H1 (cell line): ENCODE results near the gene SIDT1. TPM values are rescaled to one million over a fixed set of nuclear protein-coding genes. Genes with fewer than 3 reads are reported as not detected.

Experiments used
- CTCF ChIA-PET: fragments of 300-600 bp; sonication (Branson Sonifier 250); formaldehyde crosslinking; loops from one replicate; lab custom pipeline; 2021; ENCODE audit not compliant: partially characterized antibody; lab: Charles Lee
- POLR2A ChIA-PET: fragments of 300-600 bp; sonication (Branson Sonifier 250); formaldehyde crosslinking; loops from one replicate; lab custom pipeline; 2021; ENCODE audit warnings: inconsistent platforms; ENCODE audit not compliant: partially characterized antibody; lab: Charles Lee
- DNase-seq, 2 experiments: peaks; one replicate each; pipeline versions ENCODE4 v3.0.0 to v3.0.0-alpha.2; 2010 to 2022; ENCODE audit warnings: low spot score in 2 of 2, low read depth in 1 of 2, mixed read lengths in 1 of 2
- FAIRE-seq: peaks from 2 replicates; lab custom pipeline; 2011; peaks lifted over from hg19 to GRCh38; lab: Jason Lieb, UNC
- H2AFZ ChIP-seq: 2 replicates; pipeline ENCODE4 v1.8.1; 2012; ENCODE audit warnings: low read length, inconsistent platforms
- H2AK5ac ChIP-seq: 2 replicates; pipeline ENCODE4 v1.6.1; 2013; ENCODE audit warnings: low read depth, low read length
- H2BK120ac ChIP-seq: replicated peaks from 2 replicates; pipeline ENCODE3; 2013; ENCODE audit warnings: low read depth, low read length, inconsistent platforms
- H2BK12ac ChIP-seq: 2 replicates; pipeline ENCODE4 v1.6.1; 2013; ENCODE audit warnings: low read depth, low read length
- H2BK15ac ChIP-seq: 2 replicates; pipeline ENCODE4 v1.6.1; 2013; ENCODE audit warnings: low read length
- H2BK20ac ChIP-seq: 2 replicates; pipeline ENCODE4 v1.6.1; 2013; ENCODE audit warnings: low read length
- H2BK5ac ChIP-seq: 2 replicates; pipeline ENCODE4 v1.6.1; 2013; ENCODE audit warnings: low read depth, low read length
- H3K14ac ChIP-seq: 2 replicates; pipeline ENCODE4 v1.6.1; 2013; ENCODE audit warnings: inconsistent platforms; ENCODE audit not compliant: insufficient read length
- H3K18ac ChIP-seq: 2 replicates; pipeline ENCODE4 v1.6.1; 2013; ENCODE audit warnings: low read length; ENCODE audit errors: extremely low read depth
- H3K23ac ChIP-seq: 2 replicates; pipeline ENCODE4 v1.6.1; 2013; ENCODE audit warnings: inconsistent platforms; ENCODE audit not compliant: insufficient read length
- H3K23me2 ChIP-seq: 2 replicates; pipeline ENCODE4 v1.6.1; 2013; ENCODE audit warnings: low read depth, low read length
- H3K27ac ChIP-seq: 2 replicates; pipeline ENCODE4 v1.6.1; 2011; ENCODE audit warnings: low read depth, low read length, inconsistent platforms
- H3K27me3 ChIP-seq, 4 experiments: replicated peaks in 1 of 4; 1 replicate in 1 of 4; 2 replicates in 3 of 4; pipeline versions ENCODE4 v1.6.1 to v1.8.1; 2011 to 2013; ENCODE audit warnings: low read length in 3 of 4, mild to moderate bottlenecking in 3 of 4, inconsistent platforms in 2 of 4, mixed read lengths in 2 of 4, moderate library complexity in 1 of 4; ENCODE audit not compliant: control insufficient read depth in 3 of 4, insufficient read depth in 3 of 4; ENCODE audit errors: extremely low read depth in 1 of 4
- H3K36me3 ChIP-seq, 4 experiments: 2 replicates each; pipeline versions ENCODE4 v1.6.1 to v1.8.1; 2011 to 2013; ENCODE audit warnings: mild to moderate bottlenecking in 4 of 4, low read length in 3 of 4, moderate library complexity in 2 of 4, control low read depth in 1 of 4, inconsistent platforms in 1 of 4; ENCODE audit not compliant: insufficient read depth in 4 of 4, control insufficient read depth in 2 of 4
- H3K4ac ChIP-seq: replicated peaks from 2 replicates; pipeline ENCODE3; 2013; ENCODE audit warnings: low read length, low read depth, mixed read lengths, inconsistent platforms; ENCODE audit not compliant: insufficient read length
- H3K4me1 ChIP-seq, 4 experiments: replicated peaks in 1 of 4; 1 replicate in 1 of 4; 2 replicates in 3 of 4; pipeline versions ENCODE4 v1.6.1 to v1.8.1; 2011 to 2013; ENCODE audit warnings: low read length in 3 of 4, inconsistent platforms in 2 of 4, mixed read lengths in 1 of 4; ENCODE audit not compliant: insufficient read depth in 4 of 4, control insufficient read depth in 3 of 4
- H3K4me2 ChIP-seq, 2 experiments: 2 replicates each; pipeline versions ENCODE4 v1.6.1 to v1.8.1; 2011 to 2013; ENCODE audit warnings: low read depth in 2 of 2, low read length in 2 of 2, control low read depth in 1 of 2, inconsistent platforms in 1 of 2, mild to moderate bottlenecking in 1 of 2; ENCODE audit not compliant: insufficient read depth in 1 of 2
- H3K4me3 ChIP-seq, 4 experiments: fragments of 200-600, 300-600 bp in 1 of 4; sonication (generic), shearing (Covaris generic), sonication (Bioruptor Twin) in 1 of 4; 2 replicates each; pipeline versions ENCODE4 v1.5.1 to v1.8.1; 2011 to 2016; ENCODE audit warnings: low read length in 4 of 4, low read depth in 3 of 4, control low read depth in 2 of 4, inconsistent platforms in 2 of 4, mild to moderate bottlenecking in 2 of 4, mixed read lengths in 1 of 4, moderate library complexity in 1 of 4; ENCODE audit not compliant: insufficient read depth in 2 of 4; ENCODE audit errors: extremely low read depth in 1 of 4
- H3K56ac ChIP-seq: replicated peaks from 2 replicates; pipeline ENCODE3; 2013; ENCODE audit warnings: low read depth, mild to moderate bottlenecking, mixed read lengths, low read length, inconsistent platforms; ENCODE audit not compliant: insufficient read length
- H3K79me1 ChIP-seq: 2 replicates; pipeline ENCODE4 v1.6.1; 2013; ENCODE audit warnings: low read depth, low read length, control low read depth
- H3K79me2 ChIP-seq, 2 experiments: 2 replicates each; pipeline versions ENCODE4 v1.6.1 to v1.8.1; 2012 to 2013; ENCODE audit warnings: low read length in 2 of 2, mild to moderate bottlenecking in 2 of 2, inconsistent platforms in 1 of 2; ENCODE audit not compliant: insufficient read depth in 2 of 2, control insufficient read depth in 1 of 2
- H3K9ac ChIP-seq, 4 experiments: replicated peaks in 1 of 4; 1 replicate in 1 of 4; 2 replicates in 3 of 4; pipeline versions ENCODE4 v1.6.1 to v1.8.1; 2011 to 2013; ENCODE audit warnings: low read depth in 3 of 4, low read length in 3 of 4, control low read depth in 2 of 4, mild to moderate bottlenecking in 2 of 4, moderate library complexity in 2 of 4, inconsistent platforms in 1 of 4; ENCODE audit errors: extremely low read depth in 1 of 4
- H3K9me3 ChIP-seq, 2 experiments: 2 replicates each; pipeline versions ENCODE4 v1.6.1 to v1.8.1; 2012 to 2013; ENCODE audit warnings: mild to moderate bottlenecking in 2 of 2, moderate library complexity in 2 of 2, control low read depth in 1 of 2, inconsistent platforms in 1 of 2, low read depth in 1 of 2, low read length in 1 of 2, mixed read lengths in 1 of 2; ENCODE audit not compliant: insufficient read depth in 2 of 2
- H4K20me1 ChIP-seq, 2 experiments: replicated peaks in 1 of 2; 2 replicates each; pipeline versions ENCODE3 to v1.8.1; 2011 to 2013; ENCODE audit warnings: inconsistent platforms in 2 of 2, low read length in 2 of 2, mild to moderate bottlenecking in 1 of 2; ENCODE audit not compliant: insufficient read depth in 2 of 2, control insufficient read depth in 1 of 2
- H4K5ac ChIP-seq: 2 replicates; pipeline ENCODE4 v1.6.1; 2013; ENCODE audit warnings: low read length, low read depth, mixed read lengths, inconsistent platforms; ENCODE audit not compliant: insufficient read length
- H4K8ac ChIP-seq: 2 replicates; pipeline ENCODE4 v1.8.0; 2013; ENCODE audit warnings: mild to moderate bottlenecking, moderate library complexity, low read length, inconsistent platforms; ENCODE audit not compliant: insufficient read depth; ENCODE audit errors: extremely low read depth
- H4K91ac ChIP-seq: replicated peaks from 2 replicates; pipeline ENCODE3; 2013; ENCODE audit warnings: low read length, mixed read lengths, inconsistent platforms; ENCODE audit not compliant: insufficient read length
- BRCA1 ChIP-seq: IDR thresholded peaks from 2 replicates; pipeline ENCODE4 v1.6.1; 2012; ENCODE audit warnings: low read depth, low read length, improper control_type of control experiment
- CBX8 ChIP-seq: fragments of 300-800, 300-1000 bp; sonication (generic); IDR thresholded peaks from 2 replicates; pipeline ENCODE4 v1.7.1; 2016; ENCODE audit warnings: low read depth, low read length, borderline replicate concordance
- GABPA ChIP-seq: IDR thresholded peaks from 2 replicates; pipeline ENCODE4 v1.6.1; 2011; ENCODE audit warnings: mild to moderate bottlenecking, low read length, moderate library complexity, borderline replicate concordance; ENCODE audit not compliant: insufficient read depth
- HDAC2 ChIP-seq, 2 experiments: fragments of 300-600 bp in 1 of 2; sonication (generic) in 1 of 2; IDR thresholded peaks; 2 replicates each; pipeline ENCODE4 v1.6.1; 2011 to 2012; ENCODE audit warnings: low read depth in 2 of 2, low read length in 2 of 2, mild to moderate bottlenecking in 2 of 2, moderate library complexity in 2 of 2, borderline replicate concordance in 1 of 2, inconsistent platforms in 1 of 2
- NANOG ChIP-seq: IDR thresholded peaks from 2 replicates; pipeline ENCODE4 v1.6.1; 2011; ENCODE audit warnings: low read length, low read depth, mild to moderate bottlenecking, inconsistent platforms; ENCODE audit not compliant: insufficient read depth, poor library complexity, severe bottlenecking
- PHF8 ChIP-seq: fragments of 200-600 bp; sonication (generic); conservative IDR thresholded peaks from 2 replicates; pipeline ENCODE4 v1.7.1; 2012; ENCODE audit warnings: low read depth, mild to moderate bottlenecking, inconsistent platforms, low read length, moderate library complexity
- RNF2 ChIP-seq: fragments of 200-900, 300-1000 bp; sonication (generic); IDR thresholded peaks from 2 replicates; pipeline ENCODE4 v1.7.1; 2016; ENCODE audit warnings: borderline replicate concordance, low read depth, mild to moderate bottlenecking, antibody characterized with exemption, low read length; ENCODE audit not compliant: poor library complexity, severe bottlenecking; ENCODE audit errors: missing control alignments
- TCF12 ChIP-seq: IDR thresholded peaks from 2 replicates; pipeline ENCODE4 v1.6.1; 2011; ENCODE audit warnings: low read depth, mild to moderate bottlenecking, low read length
- TEAD4 ChIP-seq: IDR thresholded peaks from 2 replicates; pipeline ENCODE4 v1.6.1; 2012; ENCODE audit warnings: low read depth, low read length, inconsistent platforms, mixed read lengths
- WGBS, 2 experiments: shearing (Covaris generic) in 1 of 2; methylation state at CpG; one replicate each; pipeline versions ENCODE4 v1.1.6 to v1.1.7; 2013 to 2015; ENCODE audit warnings: low lambda C conversion rate in 2 of 2, mixed read lengths in 2 of 2, inconsistent platforms in 1 of 2, low coverage in 1 of 2, missing lambda C conversion rate in 1 of 2; ENCODE audit not compliant: insufficient replicate concordance in 2 of 2, insufficient coverage in 1 of 2, insufficient read length in 1 of 2; ENCODE audit errors: extremely low coverage in 1 of 2, missing lambda C conversion rate in 1 of 2; 5-methylcytosine and 5-hydroxymethylcytosine counted together
- polyA plus RNA-seq, 7 experiments: library from polyadenylated mRNA; depleted of rRNA in 3 of 7; stranded (reverse) in 5 of 7; unstranded in 2 of 7; fragments of >200 nt in 5 of 7; fragments of 200-250 nt in 2 of 7; gene quantifications; 1 replicate in 5 of 7; 2 replicates in 1 of 7; 4 replicates in 1 of 7; pipeline versions ENCODE4 v1.2.1 to v1.2.3, GENCODE V29; 2011 to 2013; ENCODE audit warnings: missing spikeins in 2 of 7, mixed read lengths in 2 of 7
- total RNA-seq: library from RNA; stranded (reverse); fragmentation: NEBNext Ultra II Directional; extraction: Animal tissue kit (Norgen Biotek cat#: 25700); gene quantifications from 2 replicates; pipeline ENCODE4 v1.2.1, GENCODE V29; 2021

Gene SIDT1
- total and polyA plus RNA-seq, 2 of the 8 experiments (the other 6 are each of a cell fraction or from before 2014, with no cell fraction given): 0.06 TPM; not detected in 1

DNA sequence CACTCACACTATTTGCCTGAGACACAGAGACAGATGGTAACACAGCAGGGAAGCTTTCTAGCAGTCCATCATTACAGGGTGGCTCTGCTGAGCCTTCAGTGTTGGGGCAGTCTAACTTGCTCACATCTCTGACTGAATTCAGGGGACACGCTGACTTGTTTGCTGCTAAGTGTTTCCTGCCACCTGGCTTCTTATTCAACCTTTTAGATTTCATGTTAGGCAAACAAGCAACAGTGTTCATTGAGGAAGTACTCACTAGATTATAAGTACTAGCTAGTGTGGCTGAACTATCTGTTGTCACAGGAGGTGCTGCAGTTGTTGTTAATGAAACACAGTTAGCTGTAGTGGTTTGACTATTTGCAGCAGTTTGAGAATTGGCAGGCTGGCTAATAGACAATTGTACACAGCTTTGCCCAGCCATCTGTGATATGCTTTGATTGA, 126.8 kb downstream of the SIDT1 start:
- H2BK15ac ChIP-seq: no peak overlapping the region
- no peak for TF ChIP-seq TCF12
- no peak for TF ChIP-seq BRCA1
- no peak for TF ChIP-seq CBX8
- no peak for TF ChIP-seq RNF2
- no peak for TF ChIP-seq PHF8
- no peak for TF ChIP-seq TEAD4
- no peak for TF ChIP-seq HDAC2 (IDR thresholded peaks at IDR 0.05; ENCODE audit: borderline replicate concordance in 1 of 2, low read depth in 2 of 2, low read length in 2 of 2)
- no peak for TF ChIP-seq NANOG
- no peak for TF ChIP-seq GABPA
- no peak for DNase-seq
- no peak overlapping the region for H3K4me2 ChIP-seq
- H2AK5ac ChIP-seq: no peak overlapping the region
- no peak overlapping the region for H3K4ac ChIP-seq
- H3K79me2 ChIP-seq: no peaks in the 10 kb centered on the region
- no peak overlapping the region for H3K4me3 ChIP-seq
- H3K27me3 ChIP-seq: no peaks in the 10 kb centered on the region
- no peaks in the 10 kb centered on the region; a peak in 1 of 7 replicates for H3K4me1 ChIP-seq
- H3K23ac ChIP-seq: no peak overlapping the region
- H4K91ac ChIP-seq: no peak overlapping the region
- H3K79me1 ChIP-seq: no peaks in the 10 kb centered on the region
- H3K18ac ChIP-seq: no peak overlapping the region
- no peak overlapping the region for H3K27ac ChIP-seq
- H2BK5ac ChIP-seq: no peak overlapping the region
- no peak for FAIRE-seq
- ChIA-PET POLR2A (no interaction called here), CTCF (interaction anchor here (0.7 kb wide), 1 partner anchor 86 kb away, joined by 3 read pairs; no protein-coding TSS in a partner anchor)
- no peak overlapping the region for H3K9ac ChIP-seq
- peaks cover 4 to 17% (median 14%) of the 10 kb centered on the region in 4 experiments; a peak in 7 of 8 replicates for H3K36me3 ChIP-seq
- no peak overlapping the region for H3K14ac ChIP-seq
- H2BK120ac ChIP-seq: no peak overlapping the region
- no peak overlapping the region for H2BK12ac ChIP-seq
- H4K5ac ChIP-seq: no peak overlapping the region
- H2AFZ ChIP-seq: no peak overlapping the region
- no peak overlapping the region for H3K56ac ChIP-seq
- no peaks in the 10 kb centered on the region for H3K23me2 ChIP-seq
- H4K20me1 ChIP-seq: no peaks in the 10 kb centered on the region
- H3K9me3 ChIP-seq: no peaks in the 10 kb centered on the region
- H4K8ac ChIP-seq: no peak overlapping the region
- WGBS, 2 experiments: 92% methylated on average over 1 of the region's 1 CpG; no CpG with 5 or more reads in 1 of the 2 experiments
- no peak overlapping the region for H2BK20ac ChIP-seq
